ENCODE results near the gene INSYN2B. TPM values are rescaled to one million over a fixed set of nuclear protein-coding genes. Genes with fewer than 3 reads are reported as not detected.

INSYN2B gene
- total and polyA plus RNA-seq, 2 donors (not counting 1 experiment from before 2014, with no cell fraction given) = not detected

- Mint-ChIP-seq H3K27me3 (no peaks in the 10 kb centered on the region), H3K4me3 (no peak overlapping the region), H3K4me1 (no peaks in the 10 kb centered on the region), H3K9me3 (ENCODE audit: insufficient read depth) (peaks cover 2% of the 10 kb centered on the region), H3K27ac (no peak overlapping the region)
- Histone ChIP-seq H3K4me2 (replicated peaks; ENCODE audit: low read depth, low read length, poor library complexity, severe bottlenecking) (no peak overlapping the region), H3K9ac (ENCODE audit: low read length) (no peak overlapping the region), H3K27ac (ENCODE audit: low read length in 2 of 2) (no peak overlapping the region), H3K9me3 (ENCODE audit: control extremely low read depth in 1 of 3, control insufficient read depth in 2 of 3, insufficient read depth in 1 of 3, low read length in 2 of 3) (peaks cover 2 to 5% (median 3%) of the 10 kb centered on the region in 3 donors), H3K79me2 (ENCODE audit: control insufficient read depth, insufficient read depth, low read length) (no peaks in the 10 kb centered on the region), H4K20me1 (ENCODE audit: control insufficient read depth, insufficient read depth, low read length, poor library complexity, severe bottlenecking) (no peaks in the 10 kb centered on the region), H2AFZ (ENCODE audit: insufficient read depth, low read depth, low read length, poor library complexity, severe bottlenecking) (no peak overlapping the region), H3K27me3 (replicated peaks in 1 of 4; ENCODE audit: control extremely low read depth in 1 of 4, control insufficient read depth in 3 of 4, insufficient read depth in 4 of 4, low read length in 3 of 4) (no peaks in the 10 kb centered on the region), H3K36me3 (replicated peaks in 1 of 2; ENCODE audit: control extremely low read depth in 1 of 2, control insufficient read depth in 1 of 2, extremely low read depth in 1 of 2, insufficient read depth in 2 of 2, low read length in 1 of 2) (peaks cover 6 to 79% of the 10 kb centered on the region in 2 experiments), H3K4me1 (ENCODE audit: control insufficient read depth in 2 of 2, insufficient read depth in 2 of 2, low read length in 2 of 2) (no peaks in the 10 kb centered on the region), H3K4me3 (ENCODE audit: control extremely low read depth in 1 of 5, extremely low read depth in 1 of 5, insufficient read depth in 1 of 5, low read depth in 2 of 5, low read length in 4 of 5) (no peak overlapping the region)
- 96% methylated on average over 2 of the region's 6 CpGs for WGBS (ENCODE audit: insufficient coverage)
- no peak for DNase-seq
- no peak for ATAC-seq (ENCODE audit: low read depth)
- ChIA-PET CTCF (no interaction called here), POLR2A (no interaction called here)
- TF ChIP-seq CTCF (IDR thresholded peaks at IDR 0.05) = no peak
- TF ChIP-seq EZH2 (IDR thresholded peaks at IDR 0.05; ENCODE audit: borderline replicate concordance, insufficient read depth, low read depth, low read length, poor library complexity, severe bottlenecking) = no peak
- intact Hi-C loops (cut with micrococcal nuclease) = no loop called here
These were observed 28.1 kb upstream of the INSYN2B start for GRCh38 chr5:170008376-170008775.

- no peak for ATAC-seq (ENCODE audit: low read depth)
- Histone ChIP-seq H3K79me2 (ENCODE audit: control insufficient read depth, insufficient read depth, low read length) (no peaks in the 10 kb centered on the region), H3K27me3 (replicated peaks in 1 of 4; ENCODE audit: control extremely low read depth in 1 of 4, control insufficient read depth in 3 of 4, insufficient read depth in 4 of 4, low read length in 3 of 4) (no peaks in the 10 kb centered on the region), H2AFZ (ENCODE audit: insufficient read depth, low read depth, low read length, poor library complexity, severe bottlenecking) (no peak overlapping the region), H3K9ac (ENCODE audit: low read length) (no peak overlapping the region), H4K20me1 (ENCODE audit: control insufficient read depth, insufficient read depth, low read length, poor library complexity, severe bottlenecking) (no peaks in the 10 kb centered on the region), H3K4me1 (ENCODE audit: control insufficient read depth in 2 of 2, insufficient read depth in 2 of 2, low read length in 2 of 2) (no peaks in the 10 kb centered on the region), H3K36me3 (replicated peaks in 1 of 2; ENCODE audit: control extremely low read depth in 1 of 2, control insufficient read depth in 1 of 2, extremely low read depth in 1 of 2, insufficient read depth in 2 of 2, low read length in 1 of 2) (peaks cover 15 to 80% of the 10 kb centered on the region in 2 experiments), H3K4me2 (replicated peaks; ENCODE audit: low read depth, low read length, poor library complexity, severe bottlenecking) (no peak overlapping the region), H3K9me3 (ENCODE audit: control extremely low read depth in 1 of 3, control insufficient read depth in 2 of 3, insufficient read depth in 1 of 3, low read length in 2 of 3) (peaks cover 3 to 6% (median 3%) of the 10 kb centered on the region in 3 donors), H3K4me3 (ENCODE audit: control extremely low read depth in 1 of 5, extremely low read depth in 1 of 5, insufficient read depth in 1 of 5, low read depth in 2 of 5, low read length in 4 of 5) (no peak overlapping the region), H3K27ac (ENCODE audit: low read length in 2 of 2) (no peak overlapping the region)
- no peak for TF ChIP-seq CTCF (IDR thresholded peaks at IDR 0.05)
- no peak for TF ChIP-seq EZH2 (IDR thresholded peaks at IDR 0.05; ENCODE audit: borderline replicate concordance, insufficient read depth, low read depth, low read length, poor library complexity, severe bottlenecking)
- DNase-seq = no peak
- intact Hi-C loops (cut with micrococcal nuclease) = no loop called here
- no peak overlapping the region for H3K27ac Mint-ChIP-seq
- no peaks in the 10 kb centered on the region for H3K27me3 Mint-ChIP-seq
- WGBS (ENCODE audit: insufficient coverage) = 94% methylated on average over 6 of the region's 6 CpGs
- POLR2A ChIA-PET = no interaction called here
- no peaks in the 10 kb centered on the region for H3K4me1 Mint-ChIP-seq
- CTCF ChIA-PET = no interaction called here
- H3K4me3 Mint-ChIP-seq = no peak overlapping the region
- peaks cover 2% of the 10 kb centered on the region for H3K9me3 Mint-ChIP-seq (ENCODE audit: insufficient read depth)
These were observed 25.7 kb upstream of the INSYN2B start for GRCh38 chr5:170006021-170006420.

All from B cell (primary cell).